ENCODE results near the gene ZC3H6.

Gene ZC3H6

GRCh38 chr2:112305132-112305531 is 29.7 kb downstream of the ZC3H6 start:
- no peak overlapping the region for H3K4me3 ChIP-seq (ENCODE audit: control insufficient read depth, low read depth, low read length)
- no peak for DNase-seq (ENCODE audit: low read depth)
- no peak for TF ChIP-seq CTCF (conservative IDR thresholded peaks at IDR 0.05; ENCODE audit: control insufficient read depth, insufficient read depth, low read depth, low read length)

- no peak for DNase-seq (ENCODE audit: low read depth)
- no peak overlapping the region for H3K4me3 ChIP-seq (ENCODE audit: control insufficient read depth, low read depth, low read length)
- no peak for TF ChIP-seq CTCF (conservative IDR thresholded peaks at IDR 0.05; ENCODE audit: control insufficient read depth, insufficient read depth, low read depth, low read length)
These were observed 35.5 kb downstream of the ZC3H6 start for GRCh38 chr2:112310906-112311305.

GRCh38 chr2:112311932-112312331 is 36.5 kb downstream of the ZC3H6 start:
- no peak for TF ChIP-seq CTCF (conservative IDR thresholded peaks at IDR 0.05; ENCODE audit: control insufficient read depth, insufficient read depth, low read depth, low read length)
- DNase-seq (ENCODE audit: low read depth) = no peak
- H3K4me3 ChIP-seq (ENCODE audit: control insufficient read depth, low read depth, low read length) = no peak overlapping the region

GRCh38 chr2:112312821-112313220 is 37.4 kb downstream of the ZC3H6 start:
- H3K4me3 ChIP-seq (ENCODE audit: control insufficient read depth, low read depth, low read length) = no peak overlapping the region
- DNase-seq (ENCODE audit: low read depth) = no peak
- no peak for TF ChIP-seq CTCF (conservative IDR thresholded peaks at IDR 0.05; ENCODE audit: control insufficient read depth, insufficient read depth, low read depth, low read length)

- peak; percentile 20 for DNase-seq (ENCODE audit: low read depth)
- no peak overlapping the region for H3K4me3 ChIP-seq (ENCODE audit: control insufficient read depth, low read depth, low read length)
- TF ChIP-seq CTCF (conservative IDR thresholded peaks at IDR 0.05; ENCODE audit: control insufficient read depth, insufficient read depth, low read depth, low read length) = no peak
These were observed 39.5 kb downstream of the ZC3H6 start for GRCh38 chr2:112314856-112315255.

- H3K4me3 ChIP-seq (ENCODE audit: control insufficient read depth, low read depth, low read length) = no peak overlapping the region
- DNase-seq (ENCODE audit: low read depth) = no peak
- no peak for TF ChIP-seq CTCF (conservative IDR thresholded peaks at IDR 0.05; ENCODE audit: control insufficient read depth, insufficient read depth, low read depth, low read length)
These were observed 42.1 kb downstream of the ZC3H6 start for GRCh38 chr2:112317303-112318158.
